ENCODE measurements around the gene PTPRM. TPM values are rescaled to one million over a fixed set of nuclear protein-coding genes. Genes with fewer than 3 reads are reported as not detected.

Gene PTPRM
- total and polyA plus RNA-seq, 2 experiments from 2014 or later, result 30.9 to 62.8 TPM

GRCh38 chr18:8140841-8141501, 573.9 kb downstream of the PTPRM start:
- TF ChIP-seq EZH2phosphoT487 (IDR thresholded peaks at IDR 0.05; ENCODE audit: insufficient read depth, low read depth) (no peak), EZH2 (IDR thresholded peaks at IDR 0.05; ENCODE audit: insufficient read depth, poor library complexity, severe bottlenecking) (no peak)
- in situ Hi-C loops (cut with MboI), result no loop called here
- 24 to 31% methylated on average over 8 of the region's 8 CpGs for WGBS, 2 experiments (ENCODE audit: low coverage in 1 of 2, low lambda C conversion rate in 2 of 2, missing lambda C conversion rate in 2 of 2)
- H2AFZ ChIP-seq, result peak overlapping the region; percentile 52
- H3K27me3 ChIP-seq (replicated peaks; ENCODE audit: insufficient read depth), result no peaks in the 10 kb centered on the region
- H3K4me1 ChIP-seq (ENCODE audit: insufficient read depth), result peaks cover 25% of the 10 kb centered on the region
- peak overlapping the region; percentile 28 for H3K9ac ChIP-seq
- peak overlapping the region; percentile 80 for H3K27ac ChIP-seq
- no peak overlapping the region for H3K4me3 ChIP-seq
- no peaks in the 10 kb centered on the region for H4K20me1 ChIP-seq (ENCODE audit: insufficient read depth)
- peaks cover 18% of the 10 kb centered on the region for H3F3A ChIP-seq (ENCODE audit: insufficient read depth)
- H3K36me3 ChIP-seq (ENCODE audit: low read depth), result no peaks in the 10 kb centered on the region
- H3K79me2 ChIP-seq (ENCODE audit: insufficient read depth), result no peaks in the 10 kb centered on the region
- H3K4me2 ChIP-seq (ENCODE audit: unreplicated experiment), result peak overlapping the region; percentile 20
- H3K9me3 ChIP-seq (ENCODE audit: low read depth), result no peaks in the 10 kb centered on the region
- H3K9me2 ChIP-seq (ENCODE audit: insufficient read depth), result no peaks in the 10 kb centered on the region
- DNase-seq, result peak; percentile 92

- peak overlapping the region; percentile 80 for H3K27ac ChIP-seq
- no peak overlapping the region for H2AFZ ChIP-seq
- peak; percentile 68 for DNase-seq
These were observed 575.1 kb downstream of the PTPRM start for GRCh38 chr18:8142131-8142711.

GRCh38 chr18:8142932-8143331, 575.8 kb downstream of the PTPRM start:
- H3F3A ChIP-seq (ENCODE audit: insufficient read depth), result peaks cover 18% of the 10 kb centered on the region
- no peak overlapping the region for H3K9ac ChIP-seq
- no peak overlapping the region for H2AFZ ChIP-seq
- peaks cover 25% of the 10 kb centered on the region for H3K4me1 ChIP-seq (ENCODE audit: insufficient read depth)
- H3K27me3 ChIP-seq (replicated peaks; ENCODE audit: insufficient read depth), result no peaks in the 10 kb centered on the region
- H3K27ac ChIP-seq, result 0 out of 2 replicates have a peak overlapping the region, but pooled peaks have one; percentile 80
- peaks cover 3% of the 10 kb centered on the region for H3K9me3 ChIP-seq (ENCODE audit: low read depth)
- H3K36me3 ChIP-seq (ENCODE audit: low read depth), result no peaks in the 10 kb centered on the region; the same call in 1 of the 2 replicates
- no peak for DNase-seq
- H3K4me2 ChIP-seq (ENCODE audit: unreplicated experiment), result no peak overlapping the region
- no peaks in the 10 kb centered on the region for H3K79me2 ChIP-seq (ENCODE audit: insufficient read depth)
- no peak overlapping the region for H3K4me3 ChIP-seq
- in situ Hi-C loops (cut with MboI), result no loop called here
- TF ChIP-seq EZH2 (IDR thresholded peaks at IDR 0.05; ENCODE audit: insufficient read depth, poor library complexity, severe bottlenecking) (no peak), EZH2phosphoT487 (IDR thresholded peaks at IDR 0.05; ENCODE audit: insufficient read depth, low read depth) (no peak)
- H3K9me2 ChIP-seq (ENCODE audit: insufficient read depth), result no peaks in the 10 kb centered on the region
- H4K20me1 ChIP-seq (ENCODE audit: insufficient read depth), result no peaks in the 10 kb centered on the region
- WGBS, 2 experiments (ENCODE audit: low coverage in 1 of 2, low lambda C conversion rate in 2 of 2, missing lambda C conversion rate in 2 of 2), result 96 to 97% methylated on average over 2 of the region's 2 CpGs

More at GRCh38 chr18:8142131-8142711, 575.1 kb downstream of the PTPRM start:
- Histone ChIP-seq H3K9me3 (ENCODE audit: low read depth) (peaks cover 3% of the 10 kb centered on the region), H3K27me3 (replicated peaks; ENCODE audit: insufficient read depth) (no peaks in the 10 kb centered on the region), H4K20me1 (ENCODE audit: insufficient read depth) (no peaks in the 10 kb centered on the region), H3K9ac (peak overlapping the region; percentile 28), H3K79me2 (ENCODE audit: insufficient read depth) (no peaks in the 10 kb centered on the region), H3K4me1 (ENCODE audit: insufficient read depth) (peaks cover 25% of the 10 kb centered on the region), H3K4me2 (ENCODE audit: unreplicated experiment) (no peak overlapping the region), H3K4me3 (no peak overlapping the region), H3K9me2 (ENCODE audit: insufficient read depth) (no peaks in the 10 kb centered on the region), H3K36me3 (ENCODE audit: low read depth) (no peaks in the 10 kb centered on the region; the same call in 1 of the 2 replicates), H3F3A (ENCODE audit: insufficient read depth) (peaks cover 18% of the 10 kb centered on the region)
- TF ChIP-seq EZH2 (IDR thresholded peaks at IDR 0.05; ENCODE audit: insufficient read depth, poor library complexity, severe bottlenecking) (no peak), EZH2phosphoT487 (IDR thresholded peaks at IDR 0.05; ENCODE audit: insufficient read depth, low read depth) (no peak)
- 73 to 77% methylated on average over 8 of the region's 8 CpGs for WGBS, 2 experiments (ENCODE audit: low coverage in 1 of 2, low lambda C conversion rate in 2 of 2, missing lambda C conversion rate in 2 of 2)
- in situ Hi-C loops (cut with MboI), result no loop called here

- Histone ChIP-seq H3K79me2 (ENCODE audit: insufficient read depth) (no peaks in the 10 kb centered on the region), H3K4me3 (no peak overlapping the region), H3K9me2 (ENCODE audit: insufficient read depth) (no peaks in the 10 kb centered on the region), H3K4me2 (ENCODE audit: unreplicated experiment) (no peak overlapping the region), H3K4me1 (ENCODE audit: insufficient read depth) (peaks cover 18% of the 10 kb centered on the region), H3K36me3 (ENCODE audit: low read depth) (no peaks in the 10 kb centered on the region; the same call in 1 of the 2 replicates), H4K20me1 (ENCODE audit: insufficient read depth) (no peaks in the 10 kb centered on the region), H3K27ac (no peak overlapping the region), H3K9ac (no peak overlapping the region), H3K9me3 (ENCODE audit: low read depth) (peaks cover 3% of the 10 kb centered on the region), H3F3A (ENCODE audit: insufficient read depth) (peaks cover 15% of the 10 kb centered on the region; the same call in 1 of the 2 replicates), H2AFZ (no peak overlapping the region), H3K27me3 (replicated peaks; ENCODE audit: insufficient read depth) (no peaks in the 10 kb centered on the region)
- in situ Hi-C loops (cut with MboI), result no loop called here
- TF ChIP-seq EZH2 (IDR thresholded peaks at IDR 0.05; ENCODE audit: insufficient read depth, poor library complexity, severe bottlenecking) (no peak), EZH2phosphoT487 (IDR thresholded peaks at IDR 0.05; ENCODE audit: insufficient read depth, low read depth) (no peak)
- WGBS, 2 experiments (ENCODE audit: low coverage in 1 of 2, low lambda C conversion rate in 2 of 2, missing lambda C conversion rate in 2 of 2), result 92 to 100% methylated on average over 2 to 6 of the region's 6 CpGs
- DNase-seq, result no peak
These were observed 584.1 kb downstream of the PTPRM start for GRCh38 chr18:8151181-8151580.
